Measurements from ENCODE around the gene MCRS1.

- TF ChIP-seq, protein P1, sequence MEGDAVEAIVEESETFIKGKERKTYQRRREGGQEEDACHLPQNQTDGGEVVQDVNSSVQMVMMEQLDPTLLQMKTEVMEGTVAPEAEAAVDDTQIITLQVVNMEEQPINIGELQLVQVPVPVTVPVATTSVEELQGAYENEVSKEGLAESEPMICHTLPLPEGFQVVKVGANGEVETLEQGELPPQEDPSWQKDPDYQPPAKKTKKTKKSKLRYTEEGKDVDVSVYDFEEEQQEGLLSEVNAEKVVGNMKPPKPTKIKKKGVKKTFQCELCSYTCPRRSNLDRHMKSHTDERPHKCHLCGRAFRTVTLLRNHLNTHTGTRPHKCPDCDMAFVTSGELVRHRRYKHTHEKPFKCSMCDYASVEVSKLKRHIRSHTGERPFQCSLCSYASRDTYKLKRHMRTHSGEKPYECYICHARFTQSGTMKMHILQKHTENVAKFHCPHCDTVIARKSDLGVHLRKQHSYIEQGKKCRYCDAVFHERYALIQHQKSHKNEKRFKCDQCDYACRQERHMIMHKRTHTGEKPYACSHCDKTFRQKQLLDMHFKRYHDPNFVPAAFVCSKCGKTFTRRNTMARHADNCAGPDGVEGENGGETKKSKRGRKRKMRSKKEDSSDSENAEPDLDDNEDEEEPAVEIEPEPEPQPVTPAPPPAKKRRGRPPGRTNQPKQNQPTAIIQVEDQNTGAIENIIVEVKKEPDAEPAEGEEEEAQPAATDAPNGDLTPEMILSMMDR (IDR thresholded peaks at IDR 0.05): no peak
- TF ChIP-seq POLR2AphosphoS5 (IDR thresholded peaks at IDR 0.05) (no peak), POLR2A (IDR thresholded peaks at IDR 0.05) (no peak)
Observed at GRCh38 chr12:49552014-49552413, 15.9 kb downstream of the MCRS1 start.
